ENCODE measurements around the gene SRSF1. TPM values are rescaled to one million over a fixed set of nuclear protein-coding genes. Genes with fewer than 3 reads are reported as not detected.
A peak's percentile ranks its signal among the peaks of the same experiment; 100 is the strongest.
"Not testable (repeated sequence)": the region's sequence is repeated elsewhere in the genome, so short reads cannot be mapped to it uniquely, and the experiment has no call there.

Gene SRSF1, protein sequence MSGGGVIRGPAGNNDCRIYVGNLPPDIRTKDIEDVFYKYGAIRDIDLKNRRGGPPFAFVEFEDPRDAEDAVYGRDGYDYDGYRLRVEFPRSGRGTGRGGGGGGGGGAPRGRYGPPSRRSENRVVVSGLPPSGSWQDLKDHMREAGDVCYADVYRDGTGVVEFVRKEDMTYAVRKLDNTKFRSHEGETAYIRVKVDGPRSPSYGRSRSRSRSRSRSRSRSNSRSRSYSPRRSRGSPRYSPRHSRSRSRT
- 300 and 316 TPM in 2 replicates for total RNA-seq

DNA sequence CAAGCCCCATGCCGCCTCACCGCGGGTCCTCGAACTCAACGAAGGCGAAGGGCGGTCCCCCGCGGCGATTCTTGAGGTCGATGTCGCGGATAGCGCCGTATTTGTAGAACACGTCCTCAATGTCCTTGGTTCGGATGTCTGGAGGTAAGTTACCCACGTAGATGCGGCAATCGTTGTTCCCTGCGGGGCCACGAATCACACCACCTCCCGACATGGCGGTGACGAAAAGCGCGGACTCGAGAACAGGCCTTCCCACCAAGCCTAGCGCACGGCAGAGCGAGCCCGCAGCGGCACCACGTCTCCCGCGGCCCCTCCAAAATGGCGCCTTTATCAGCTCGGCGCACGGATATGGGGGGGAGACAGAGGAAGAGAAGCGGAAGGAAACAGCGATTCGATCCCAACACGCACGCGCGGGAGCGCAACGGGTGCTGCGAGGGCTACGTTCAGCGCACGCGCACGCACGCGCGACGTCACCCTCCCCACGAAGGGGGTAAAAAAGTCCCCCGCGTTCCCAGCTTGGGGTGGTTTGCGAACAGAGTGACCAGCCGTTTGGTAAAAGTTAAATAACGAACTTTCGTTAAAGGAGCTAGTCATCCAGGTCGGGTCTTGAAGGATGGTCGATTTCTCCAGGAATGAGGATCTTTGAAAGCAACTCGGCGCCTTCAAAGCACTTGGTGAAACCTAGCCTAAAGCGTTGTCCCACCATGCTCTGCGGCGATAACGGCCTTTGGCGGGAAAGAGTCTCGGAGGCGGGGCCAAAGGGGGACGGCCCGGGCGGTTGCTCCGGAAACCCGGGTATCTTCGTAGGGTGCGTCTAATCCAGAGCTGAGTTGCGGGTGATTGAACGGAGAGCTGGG, at the start of gene SRSF1:
Gene SRSF1, minus strand, starts transcription at position 323 of the 857 bp plus-strand sequence. Its CDS starts 109 bp downstream, at position 214.
- DNase-seq (ENCODE audit: low read depth in 2 of 2): peak; percentile 98 to 99

DNA sequence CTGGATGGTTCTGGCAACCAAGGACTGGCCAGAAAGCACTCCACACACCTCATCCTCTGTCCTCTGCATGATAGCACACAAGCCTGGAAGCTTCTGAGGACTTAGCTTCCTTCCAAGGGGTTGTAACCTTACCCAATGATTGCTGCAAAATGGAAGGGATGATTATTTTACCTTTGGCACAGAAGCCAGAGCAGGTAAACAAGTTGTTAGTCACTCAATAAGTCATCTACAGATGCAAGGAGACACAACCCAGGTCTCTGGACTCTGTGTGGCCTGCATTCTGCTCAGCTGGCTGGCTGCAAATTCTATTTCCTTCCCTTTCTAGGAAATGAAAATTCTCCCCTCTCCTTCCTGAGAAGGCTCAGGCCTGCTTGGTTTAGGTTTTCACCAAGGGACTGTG, 49.4 kb upstream of the SRSF1 start:
- no peak for DNase-seq (ENCODE audit: low read depth in 2 of 2)

DNA sequence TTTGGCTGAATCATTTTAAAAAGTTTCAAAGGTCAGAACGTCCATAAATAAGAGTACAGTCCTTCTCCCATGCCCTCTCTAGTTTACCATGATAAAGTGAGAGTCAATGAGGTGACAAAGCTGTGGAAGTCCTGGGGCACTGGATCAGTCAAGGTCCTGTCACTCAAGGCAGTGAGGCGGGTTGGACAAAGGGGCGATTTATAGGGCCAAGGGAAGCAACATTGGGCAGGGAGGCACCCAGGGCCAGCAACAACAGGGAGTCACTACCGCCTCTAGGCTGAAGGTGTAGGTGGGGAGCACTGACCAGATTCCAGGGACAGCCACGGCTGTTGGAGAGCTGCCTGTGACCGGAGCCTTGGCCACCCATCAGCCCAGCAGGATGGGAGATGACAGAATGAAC, 47.6 kb upstream of the SRSF1 start:
- DNase-seq (ENCODE audit: low read depth in 2 of 2): no peak

DNA sequence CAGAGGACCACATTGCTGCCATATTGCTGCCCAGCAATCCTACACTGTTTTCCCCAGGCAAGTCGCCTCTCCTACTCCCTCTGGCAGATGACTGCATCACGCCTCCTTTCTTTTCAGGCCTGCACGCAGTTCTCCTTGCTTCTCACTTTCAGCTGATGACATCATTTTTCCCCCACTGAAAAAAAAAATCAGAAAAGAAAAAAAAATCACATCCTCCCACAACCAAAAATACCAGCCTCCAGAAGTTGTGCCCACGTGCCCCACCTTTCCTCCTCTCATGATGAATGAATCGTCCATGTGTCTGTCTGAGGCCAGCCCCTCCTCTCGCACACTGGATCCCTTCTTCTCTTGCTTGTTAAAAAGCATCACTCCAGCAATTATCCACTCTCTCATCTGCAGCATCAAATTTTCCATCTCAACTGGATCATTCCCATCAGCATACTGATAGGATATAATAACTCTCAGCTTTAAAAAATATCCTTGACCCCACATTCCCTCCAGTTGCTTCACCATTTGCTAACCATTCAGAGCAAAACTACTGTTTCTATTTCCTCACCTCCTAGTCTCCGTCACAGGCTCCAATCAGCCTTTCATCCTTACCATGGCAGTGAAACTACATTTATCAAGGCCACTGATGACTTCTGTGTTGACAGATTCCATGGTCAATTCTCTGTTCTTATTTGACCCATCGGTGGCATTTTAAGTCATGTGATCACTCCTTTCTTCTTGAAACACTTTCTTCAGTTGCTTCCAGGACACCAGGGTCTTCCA, 46.1 kb upstream of the SRSF1 start:
- no peak for DNase-seq (ENCODE audit: low read depth in 2 of 2)

DNA sequence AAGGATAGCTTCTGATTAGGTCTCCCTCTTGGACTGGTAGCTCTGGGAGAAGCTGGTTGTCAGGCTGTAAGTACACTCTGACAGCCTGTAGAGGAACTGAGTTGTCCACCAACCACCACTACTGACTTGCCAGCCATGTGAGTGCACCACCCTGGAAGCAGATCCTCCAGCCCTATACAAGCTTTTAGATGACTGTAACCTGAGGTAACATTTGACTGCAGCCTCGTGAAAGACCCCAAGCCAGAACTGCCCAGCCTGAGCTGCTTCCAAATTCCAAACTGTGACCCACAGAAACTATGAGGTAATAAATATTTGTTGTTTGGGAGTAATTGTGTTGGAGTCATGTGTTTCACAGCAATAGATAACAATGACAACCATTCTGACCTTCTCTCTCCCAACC, 45.4 kb upstream of the SRSF1 start:
- no peak for DNase-seq (ENCODE audit: low read depth in 2 of 2)

DNA sequence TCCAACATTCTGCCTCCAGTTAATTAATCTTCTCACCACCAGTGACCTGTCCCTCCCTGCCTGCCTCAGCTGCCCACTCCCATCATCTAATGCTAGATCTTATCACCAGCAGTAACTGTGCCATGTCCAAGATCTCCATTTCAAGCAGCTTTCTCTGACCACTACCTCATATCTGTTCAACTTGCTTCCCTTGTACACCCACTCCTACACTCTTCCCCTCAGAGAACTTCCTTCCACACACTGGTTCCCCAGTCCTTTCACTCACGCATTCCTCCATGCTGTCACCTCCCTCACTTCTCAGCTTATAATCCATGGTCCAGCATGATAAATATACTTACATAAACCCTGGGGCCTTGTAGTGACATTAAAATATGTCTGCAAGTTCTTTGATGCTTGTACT, 44.4 kb upstream of the SRSF1 start:
- no peak for DNase-seq (ENCODE audit: low read depth in 2 of 2)

DNA sequence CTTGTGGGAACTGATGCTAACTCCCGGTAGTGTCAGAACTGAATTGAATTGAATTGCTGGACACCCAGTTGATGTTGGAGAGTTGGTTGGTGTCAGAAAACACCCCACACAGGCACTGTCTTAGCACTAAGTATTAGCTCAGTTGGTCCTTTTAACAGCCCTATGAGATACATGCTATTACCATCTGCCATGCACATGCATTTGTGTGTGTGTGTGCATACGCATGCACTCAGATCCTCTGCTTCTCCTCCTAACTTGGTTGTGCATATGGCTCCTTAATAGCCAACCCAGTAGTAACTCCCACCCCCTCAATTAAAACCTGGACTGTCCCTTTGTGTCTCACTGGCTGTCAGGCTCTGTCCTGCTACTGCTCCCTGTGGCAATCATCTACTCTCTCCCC, 43.9 kb upstream of the SRSF1 start:
- DNase-seq (ENCODE audit: low read depth in 2 of 2): no peak

DNA sequence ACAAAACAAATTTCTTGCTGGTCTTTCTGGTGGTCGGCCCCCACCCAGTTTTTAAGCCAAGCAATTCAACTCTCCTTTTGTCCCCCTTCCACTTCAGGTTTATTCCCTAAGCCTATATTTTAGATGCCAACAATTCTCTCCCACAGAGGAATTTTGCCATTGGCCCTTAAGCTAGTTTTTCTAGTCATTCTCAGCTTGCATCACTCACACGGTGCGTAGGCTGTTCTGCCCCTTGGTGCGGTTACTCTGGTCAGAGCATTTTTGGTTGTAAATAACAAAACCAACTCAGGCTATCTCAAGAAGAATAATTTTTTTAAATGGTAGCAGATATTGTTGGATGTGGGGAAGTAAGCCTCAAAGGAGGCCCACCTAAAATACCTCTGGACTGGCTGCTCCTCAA, 42.5 kb upstream of the SRSF1 start:
- DNase-seq (ENCODE audit: low read depth in 2 of 2): no peak

DNA sequence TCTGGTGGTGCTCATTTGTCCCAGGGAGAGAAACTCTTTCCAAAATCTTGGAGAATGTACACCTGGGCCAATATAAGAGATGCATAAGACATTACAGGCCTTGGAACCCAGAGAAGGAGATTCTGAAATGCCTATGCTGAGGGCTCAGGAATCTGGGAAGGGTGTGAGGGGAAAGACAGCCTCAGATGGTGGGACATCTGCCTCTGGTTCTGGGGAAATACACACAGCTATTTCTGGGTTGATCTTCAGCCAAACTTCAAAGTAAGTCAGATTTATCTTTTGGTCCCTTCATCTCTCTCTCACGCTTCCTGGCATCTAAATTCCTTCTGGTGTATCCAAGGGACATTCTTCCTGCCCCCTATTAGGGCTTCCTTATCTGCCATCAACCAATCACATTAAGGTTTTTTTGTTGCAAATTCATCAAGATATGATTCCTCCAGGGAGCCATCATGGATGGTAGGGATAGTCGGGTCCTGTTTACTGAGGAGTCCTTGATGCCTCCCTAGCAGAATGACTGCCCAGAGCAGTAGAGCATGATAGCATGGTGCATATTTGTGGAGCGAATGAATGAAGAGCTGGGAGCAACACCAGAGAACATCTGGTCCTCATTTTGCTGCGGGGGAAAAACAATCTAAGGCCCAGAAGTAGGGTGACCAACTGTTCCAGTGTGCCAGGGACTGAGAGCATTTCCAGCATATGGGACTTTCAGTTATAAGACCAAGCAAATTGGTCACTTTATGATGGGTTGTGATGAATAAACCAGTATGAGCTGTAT, 40.5 kb upstream of the SRSF1 start:
- DNase-seq (ENCODE audit: low read depth in 2 of 2): no peak

DNA sequence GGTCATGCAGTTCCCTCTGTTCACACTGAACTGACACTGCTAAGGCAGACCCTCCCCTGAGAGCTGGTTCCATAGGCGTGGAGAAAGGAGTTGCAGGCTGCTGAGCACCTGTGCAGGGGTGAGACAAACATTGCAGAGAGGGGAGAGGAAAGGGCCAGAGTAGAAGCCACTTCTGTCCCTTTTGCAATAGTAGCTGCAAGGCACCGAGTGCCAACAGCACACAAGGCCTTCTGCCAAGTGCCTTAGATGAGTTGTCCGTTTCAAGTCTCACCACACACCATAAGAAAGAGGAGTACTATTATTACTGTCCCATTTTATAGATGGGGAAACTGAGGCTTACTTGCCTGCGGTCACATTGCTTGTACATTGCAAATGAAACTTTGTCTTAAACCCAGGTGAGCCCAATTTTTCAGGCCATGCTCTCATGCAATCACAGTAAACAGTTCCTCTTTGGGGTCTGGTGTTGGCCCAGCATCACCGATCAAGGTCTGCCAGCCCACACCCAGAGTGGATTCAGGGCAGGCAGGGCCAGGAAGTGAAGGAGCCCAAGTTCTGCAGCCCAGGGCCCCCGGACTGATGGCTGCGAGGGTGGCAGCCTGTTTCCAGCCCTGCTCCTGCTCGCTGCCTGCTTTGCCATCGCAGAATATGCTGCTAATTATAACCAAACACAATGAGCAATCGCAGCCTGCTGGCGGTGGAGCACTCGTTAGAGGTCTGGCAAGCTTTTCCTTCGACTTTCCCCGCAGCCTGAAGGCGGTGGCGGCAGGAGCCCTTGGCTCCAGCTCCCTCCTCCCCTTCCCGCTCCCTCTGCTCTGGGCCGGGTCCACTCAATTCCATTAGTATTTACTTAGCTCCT, 39.4 kb upstream of the SRSF1 start:
- no peak for DNase-seq (ENCODE audit: low read depth in 2 of 2)

DNA sequence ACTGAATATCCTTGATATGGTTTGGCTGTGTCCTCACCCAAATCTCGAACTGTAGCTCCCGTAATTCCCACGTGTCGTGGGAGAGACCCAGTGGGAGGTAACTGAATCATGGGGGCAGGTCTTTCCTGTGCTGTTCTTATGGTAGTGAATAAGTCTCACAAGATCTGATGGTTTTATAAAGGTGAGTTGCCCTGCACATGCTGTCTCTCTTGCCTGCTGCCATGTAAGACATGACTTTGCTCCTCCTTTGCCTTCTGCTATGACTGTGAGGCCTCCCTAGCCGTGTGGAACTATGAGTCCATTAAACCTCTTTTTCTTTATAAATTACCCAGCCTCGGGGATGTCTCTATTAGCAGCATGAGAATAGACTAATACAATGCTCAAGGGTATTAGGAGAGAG, 37.2 kb upstream of the SRSF1 start:
- not testable (repeated sequence) for DNase-seq (ENCODE audit: low read depth in 2 of 2)

DNA sequence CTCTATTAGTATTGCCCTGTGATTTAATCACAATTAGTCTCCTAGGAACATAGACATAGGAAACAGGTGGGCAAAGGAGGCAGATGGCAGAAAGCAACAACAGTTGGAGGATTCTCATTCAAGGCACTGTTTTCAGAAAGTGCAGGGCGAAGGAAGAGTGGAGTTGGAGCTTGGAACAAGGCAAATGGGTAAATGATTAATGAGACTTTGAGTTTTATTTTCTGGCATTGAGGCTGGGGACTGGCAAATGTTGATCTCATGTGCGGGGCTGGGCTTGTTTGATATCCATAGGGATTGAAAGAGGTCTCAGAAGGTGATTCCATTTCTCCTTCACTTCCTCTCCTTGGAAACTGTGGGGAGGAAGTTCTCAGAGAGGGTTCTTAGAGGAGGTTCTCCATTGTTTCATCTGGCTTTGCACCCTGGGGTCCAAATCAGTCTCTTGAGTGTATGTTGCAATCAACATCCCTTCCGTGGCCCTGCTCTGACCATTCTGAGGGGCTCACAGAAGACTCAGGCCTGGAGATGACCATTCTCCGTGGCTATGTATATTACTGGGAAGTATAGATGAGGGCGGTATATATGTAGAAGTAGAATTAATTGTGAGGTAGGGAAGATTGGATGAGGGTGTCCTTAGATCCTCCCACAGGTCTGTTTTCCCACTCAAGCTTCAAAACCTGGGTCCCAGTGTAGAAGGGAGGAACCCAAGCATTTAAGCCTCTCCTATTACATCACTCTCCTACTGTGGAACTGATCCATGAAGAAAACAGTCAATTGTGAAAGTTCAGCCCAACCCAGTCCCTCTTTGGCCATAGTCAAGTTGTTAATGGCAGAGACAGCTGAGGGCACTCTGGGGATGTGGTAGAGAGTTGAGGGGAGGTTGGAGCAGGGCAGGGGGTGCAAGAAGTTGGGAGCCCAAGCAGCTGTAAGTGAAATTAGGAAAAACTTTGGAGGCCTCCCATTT, 36.5 kb upstream of the SRSF1 start:
- DNase-seq (ENCODE audit: low read depth in 2 of 2): no peak

DNA sequence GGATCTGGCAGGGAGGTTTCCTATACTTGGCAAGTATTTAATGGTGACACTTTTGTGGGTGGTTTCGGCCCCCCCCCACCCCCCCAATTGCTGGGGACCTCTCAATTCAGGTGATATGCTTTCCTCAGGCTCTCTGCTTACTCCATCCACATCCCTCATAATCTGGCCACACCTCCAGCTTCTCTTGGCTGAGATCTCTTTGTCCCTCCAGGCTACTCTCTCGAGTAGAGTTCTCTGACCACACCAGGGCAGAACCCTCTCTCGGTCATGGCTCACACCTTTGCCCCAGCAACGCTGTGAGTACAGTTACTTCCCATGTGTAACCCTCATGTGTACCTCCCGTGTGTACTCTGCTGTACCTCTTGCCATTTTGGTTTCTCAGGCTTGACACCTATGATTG, 34.1 kb upstream of the SRSF1 start:
- DNase-seq (ENCODE audit: low read depth in 2 of 2): no peak

DNA sequence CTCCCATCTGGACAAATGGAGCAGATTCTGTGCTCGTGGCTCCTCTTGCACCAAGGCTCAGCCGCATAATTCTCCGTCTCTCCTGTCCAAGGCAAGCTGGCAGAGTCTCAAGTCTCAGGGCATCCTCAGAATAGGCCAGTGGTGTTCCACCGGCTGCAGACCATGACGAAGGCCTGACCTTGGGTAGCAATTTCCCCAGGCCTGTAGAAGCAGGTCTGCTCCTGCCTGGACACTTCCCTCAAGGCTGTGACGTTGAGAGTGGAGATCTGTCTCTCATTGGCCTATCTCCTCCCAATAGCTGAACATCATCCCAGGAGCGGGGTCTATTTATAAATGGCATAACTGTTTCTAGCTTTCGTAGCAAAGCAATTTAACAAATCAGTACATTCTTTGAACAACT, 33.3 kb upstream of the SRSF1 start:
- DNase-seq (ENCODE audit: low read depth in 2 of 2): no peak

DNA sequence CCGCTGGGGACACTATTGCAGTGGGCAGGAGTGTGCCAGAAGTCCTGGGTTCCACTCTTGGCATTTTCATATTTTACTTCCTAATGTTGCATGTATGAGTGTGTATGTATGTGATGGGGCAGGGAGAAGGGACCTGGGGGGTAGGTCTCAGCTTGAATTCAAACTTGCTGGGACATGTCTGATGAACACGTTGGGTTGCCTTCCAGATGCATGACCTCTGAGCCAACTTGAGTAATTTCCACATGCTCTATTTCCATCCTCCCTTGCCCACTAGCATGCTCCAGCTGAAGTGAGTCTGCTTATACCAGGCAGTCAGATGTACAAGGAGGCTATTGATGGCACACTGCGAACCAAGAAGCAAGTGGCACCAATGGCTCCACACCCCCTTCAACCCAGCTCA, 32.9 kb upstream of the SRSF1 start:
- DNase-seq (ENCODE audit: low read depth in 2 of 2): no peak

DNA sequence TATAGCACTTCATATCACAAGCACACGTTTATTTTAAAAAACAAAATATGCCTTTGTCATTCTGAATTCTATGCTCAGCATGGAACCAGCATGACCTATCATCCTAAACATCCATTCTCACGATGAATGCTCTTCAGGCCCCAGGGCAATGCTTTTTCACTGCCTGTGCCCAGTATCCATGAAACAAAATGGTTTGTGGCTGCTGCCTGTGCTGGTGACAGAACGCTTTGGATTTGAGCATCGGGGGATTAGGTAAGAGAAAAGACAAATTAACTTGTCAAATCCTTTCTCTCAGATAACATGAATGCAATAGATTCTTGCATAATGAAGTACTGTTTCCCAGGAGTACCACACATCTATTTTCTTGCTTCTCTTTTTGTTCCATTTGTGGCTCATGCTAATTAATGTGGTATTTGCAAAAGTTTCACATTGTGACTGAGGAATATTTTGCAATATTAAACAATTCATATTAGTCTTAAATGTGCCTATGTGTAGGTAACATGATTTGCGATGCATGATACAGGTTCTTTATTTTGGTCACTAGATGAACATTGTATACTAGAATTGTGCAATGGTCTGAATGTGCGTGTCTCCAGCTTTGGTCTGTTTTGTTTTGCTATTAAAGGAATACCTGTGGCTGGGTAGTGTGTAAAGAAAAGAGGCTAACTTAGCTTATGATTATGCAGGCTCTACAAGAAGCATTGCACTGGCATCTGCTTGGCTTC, 25.8 kb upstream of the SRSF1 start:
- DNase-seq (ENCODE audit: low read depth in 2 of 2): no peak

DNA sequence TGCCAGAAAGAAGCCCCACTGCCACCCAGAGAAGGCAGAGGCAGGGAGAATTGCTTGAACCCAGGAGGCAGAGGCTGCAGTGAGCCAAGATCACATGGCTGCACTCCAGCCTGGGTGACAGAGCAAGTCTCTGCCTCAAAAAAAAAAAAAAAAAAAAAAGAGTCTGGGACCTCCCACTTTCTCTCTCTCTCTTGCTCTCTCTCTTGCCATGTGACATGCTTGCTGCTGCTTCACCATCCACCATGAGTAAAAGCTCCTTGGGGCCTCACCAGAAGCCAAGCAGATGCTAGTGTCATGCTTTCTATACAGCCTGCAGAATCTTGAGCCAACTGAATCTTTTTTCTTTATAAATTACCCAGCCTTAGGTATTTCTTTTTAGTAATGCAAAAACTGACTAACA, 21.5 kb upstream of the SRSF1 start:
- DNase-seq (ENCODE audit: low read depth in 2 of 2): no peak

DNA sequence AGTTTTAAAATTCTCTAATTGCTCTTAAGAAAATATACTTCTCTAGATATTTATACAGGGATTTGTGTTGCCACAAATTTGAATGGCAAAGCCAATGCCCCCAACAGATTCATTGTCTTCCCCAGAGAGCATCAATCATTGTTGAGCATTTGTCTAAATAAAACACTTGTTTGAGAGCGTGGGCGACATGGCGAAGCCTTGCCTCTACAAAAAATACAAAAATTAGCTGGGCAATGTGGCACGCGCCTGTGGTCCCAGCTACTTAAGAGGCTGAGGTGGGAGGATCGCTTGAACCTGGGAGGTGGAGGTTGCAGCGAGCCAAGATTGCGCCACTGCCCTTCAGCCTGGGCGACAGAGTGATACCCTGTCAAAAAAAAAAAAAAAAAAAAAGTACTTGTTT, 13.4 kb upstream of the SRSF1 start:
- no peak for DNase-seq (ENCODE audit: low read depth in 2 of 2)

DNA sequence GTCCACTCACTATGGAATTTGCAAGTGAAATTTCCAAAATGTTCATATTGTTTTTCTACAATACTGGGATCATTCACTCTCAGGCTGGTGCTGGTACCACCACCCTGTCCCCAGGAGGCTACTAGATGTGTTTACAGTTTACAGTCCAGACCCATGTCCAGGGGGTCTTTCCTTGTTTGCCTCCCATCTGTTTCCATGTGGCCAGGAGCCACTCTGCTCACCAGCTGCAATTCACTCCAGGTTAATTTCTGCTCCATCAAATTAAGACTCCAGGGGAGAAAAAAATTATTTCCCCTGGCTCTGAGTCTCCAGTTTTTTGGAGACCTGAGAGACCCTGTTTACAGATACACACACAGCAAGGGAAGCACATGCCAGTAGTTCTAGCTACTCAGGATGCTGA, 12.5 kb upstream of the SRSF1 start:
- DNase-seq (ENCODE audit: low read depth in 2 of 2): no peak

Measured in lung microvascular endothelial cell (primary cell).